DMS153 treated with DMSO at 0.1 percent for 48 hours (cell line): Measurements from ENCODE around the gene CPAMD8.

Experiments used
- DNase-seq: peaks from one replicate; lab custom pipeline; 2025; ENCODE audit not compliant: unreplicated experiment; lab: John Stamatoyannopoulos, UW

CPAMD8 gene

GRCh38 chr19:16921766-16922591 lies 104.6 kb downstream of the CPAMD8 start:
- no peak for DNase-seq

- DNase-seq: no peak
These were observed 105.6 kb downstream of the CPAMD8 start for GRCh38 chr19:16920816-16921529.

DNA sequence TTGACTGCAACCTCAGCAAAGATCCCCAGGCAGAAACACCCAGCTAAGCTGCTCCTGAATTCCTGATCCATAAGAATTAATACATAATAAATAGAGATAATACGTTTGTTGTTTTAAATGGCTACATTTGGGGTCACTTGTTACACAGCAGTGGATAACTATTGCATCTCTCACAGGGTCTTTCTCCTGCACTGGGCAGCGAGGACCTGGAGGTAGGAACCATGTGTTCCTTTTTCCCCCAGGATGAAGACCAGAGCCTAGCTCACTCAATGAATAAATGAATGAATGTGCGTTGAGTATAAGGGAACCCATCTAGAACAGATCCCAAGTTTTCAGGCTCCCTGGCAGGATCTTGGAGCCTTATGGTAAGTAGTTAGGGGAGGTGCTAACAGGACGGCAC lies 107.1 kb downstream of the CPAMD8 start:
- no peak for DNase-seq

DNA sequence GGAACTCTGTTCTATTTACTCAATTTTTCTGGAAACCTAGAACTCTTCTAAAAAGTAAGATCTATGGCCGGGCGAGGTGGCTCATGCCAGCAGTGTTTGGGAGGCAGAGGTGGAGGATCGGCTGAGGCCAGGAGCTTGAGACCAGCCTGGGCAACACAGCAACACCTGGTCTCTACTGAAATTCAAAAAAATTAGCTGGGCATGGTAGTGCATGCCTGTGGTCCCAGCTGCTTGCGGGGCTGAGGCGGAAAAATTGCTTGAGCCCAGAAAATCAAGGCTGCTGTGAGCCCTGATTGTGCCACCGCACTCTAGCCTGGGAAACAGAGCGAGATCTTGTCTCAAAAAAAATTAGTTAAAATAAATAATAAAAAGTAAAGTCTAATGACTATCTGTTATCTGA lies 109.2 kb downstream of the CPAMD8 start:
- DNase-seq: no peak

GRCh38 chr19:16915734-16916133 lies 110.9 kb downstream of the CPAMD8 start:
- DNase-seq: no peak

DNA sequence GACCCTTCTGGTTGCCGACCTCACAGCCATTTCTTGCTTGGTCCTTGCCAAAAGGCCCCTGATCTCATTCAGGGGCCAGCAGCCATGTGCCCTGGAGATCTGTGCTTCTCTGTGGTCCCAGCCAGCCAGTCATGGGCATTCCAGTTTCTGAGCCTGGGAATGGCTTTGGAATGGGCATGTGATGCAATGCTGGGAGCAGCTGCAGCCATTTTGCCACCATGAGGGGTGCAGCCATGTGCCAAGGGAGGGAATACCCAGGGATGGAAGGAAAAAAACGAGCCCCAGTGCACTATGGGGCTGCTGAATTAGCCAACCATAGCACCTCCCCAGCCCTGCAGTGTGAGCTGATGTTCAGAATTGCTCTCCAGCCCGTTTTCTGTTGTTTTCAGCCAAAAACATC lies 111.5 kb downstream of the CPAMD8 start:
- DNase-seq: no peak

DNA sequence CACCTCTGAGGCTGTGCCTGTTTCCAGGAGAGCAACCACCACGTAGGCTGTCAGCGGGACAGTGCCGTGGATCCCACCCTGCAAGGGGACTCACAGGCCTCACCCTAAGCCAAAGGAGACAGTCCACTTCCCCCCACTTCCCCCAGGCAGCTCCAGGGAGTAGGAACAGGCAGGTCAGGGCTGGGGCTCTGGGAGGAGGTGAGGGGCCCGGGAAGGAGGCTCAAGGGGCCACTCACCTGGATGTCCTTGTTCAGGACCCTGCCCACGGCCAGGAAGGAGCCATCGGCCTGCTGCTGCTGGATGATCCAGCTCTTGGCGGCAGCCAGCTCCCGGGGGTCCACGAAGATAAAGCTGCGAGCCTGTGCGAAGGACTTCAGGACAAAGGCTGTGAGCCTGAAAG lies 112.2 kb downstream of the CPAMD8 start:
- no peak for DNase-seq

GRCh38 chr19:16912780-16913179 lies 113.8 kb downstream of the CPAMD8 start:
- DNase-seq: no peak

DNA sequence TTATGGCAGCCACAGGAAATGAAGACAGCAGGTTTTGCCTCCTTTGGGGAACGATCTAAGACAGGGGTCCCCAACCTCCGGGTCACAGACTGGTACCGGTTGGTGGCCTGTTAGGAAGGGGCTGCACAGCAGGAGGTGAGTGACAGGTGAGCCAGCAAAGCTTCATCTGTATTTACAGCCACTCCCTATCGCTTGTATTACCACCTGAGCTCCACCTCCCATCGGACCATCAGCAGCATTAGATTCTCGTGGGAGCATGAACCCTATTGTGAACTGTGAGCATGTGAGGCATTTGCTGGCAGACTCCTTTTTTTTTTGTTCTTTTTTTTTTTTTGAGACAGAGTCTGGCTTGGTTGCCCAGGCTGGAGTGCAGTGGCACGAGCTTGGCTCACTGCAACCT lies 115.6 kb downstream of the CPAMD8 start:
- no peak for DNase-seq

DNA sequence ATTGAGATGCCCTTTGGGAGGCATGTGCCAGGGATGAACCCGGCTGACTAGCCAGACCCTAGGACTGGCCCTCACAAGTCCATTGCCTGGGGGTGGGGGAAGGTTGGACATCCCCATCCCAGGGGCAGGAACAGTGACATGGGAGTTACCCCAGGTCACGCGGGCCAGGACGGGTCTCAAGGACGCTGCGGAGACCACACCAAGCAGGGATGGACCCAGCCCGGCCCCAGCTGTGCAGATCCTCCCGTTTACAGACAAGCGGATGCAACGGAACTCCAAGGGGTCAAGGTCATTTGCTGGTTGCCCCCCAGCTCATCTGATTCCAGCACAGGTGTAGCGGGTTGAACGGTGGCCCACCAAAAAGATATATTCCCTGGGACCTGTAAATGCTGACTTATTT lies 117.9 kb downstream of the CPAMD8 start:
- DNase-seq: no peak

GRCh38 chr19:16904599-16904998 lies 122.0 kb downstream of the CPAMD8 start:
- no peak for DNase-seq

DNA sequence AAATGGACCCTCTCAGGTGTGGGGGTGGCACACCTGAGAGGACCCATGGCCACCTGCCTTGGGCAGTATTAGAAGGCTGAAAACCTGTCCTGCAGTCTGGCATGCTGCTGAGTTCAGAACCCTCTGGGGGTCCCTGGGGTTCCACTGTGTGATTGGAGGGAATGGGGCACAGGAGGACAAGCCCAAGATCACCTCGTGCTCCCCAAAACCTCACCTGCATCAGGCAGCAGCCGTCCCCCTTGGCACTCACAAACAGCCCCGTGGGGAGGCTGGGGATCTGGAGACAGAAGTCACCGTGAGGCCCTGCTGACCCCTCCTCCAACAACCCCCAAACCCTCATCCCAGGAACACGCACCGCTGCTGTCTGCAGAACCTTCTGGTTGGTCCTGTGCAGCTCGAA lies 123.3 kb downstream of the CPAMD8 start:
- no peak for DNase-seq

- DNase-seq: no peak
These were observed 124.1 kb downstream of the CPAMD8 start for GRCh38 chr19:16902545-16902944.

DNA sequence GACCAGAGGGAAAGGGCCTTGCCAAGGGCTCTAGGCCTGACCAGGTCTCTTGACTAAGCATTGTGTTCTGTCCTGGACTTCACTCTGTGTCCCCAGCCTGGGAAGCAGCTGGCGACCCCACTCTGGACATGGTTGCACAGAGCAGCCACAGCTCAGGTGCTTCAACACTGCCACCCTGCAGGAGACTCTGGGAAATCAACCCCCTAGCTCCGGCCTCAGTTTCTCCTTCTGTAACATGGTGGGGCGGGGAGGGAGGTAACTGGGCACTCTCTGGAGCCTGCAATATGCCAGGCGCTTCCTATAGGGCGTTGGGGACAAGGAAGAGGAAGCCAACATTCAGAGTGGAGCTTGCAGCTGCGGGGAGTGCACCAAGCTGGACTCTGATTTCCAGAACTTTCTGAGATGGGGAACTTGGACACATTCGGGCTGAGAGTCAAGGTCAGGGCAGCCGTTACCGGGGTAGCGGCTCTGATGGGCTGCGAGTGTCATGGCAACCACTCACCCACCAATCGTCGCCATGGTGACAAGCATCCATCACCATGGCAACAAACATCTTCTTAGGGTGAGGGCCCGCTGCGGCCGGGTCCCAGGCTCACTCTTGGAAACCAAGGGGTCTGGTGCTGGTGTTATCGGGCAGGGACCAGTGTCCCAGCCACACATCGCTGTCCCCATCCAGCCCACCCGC lies 125.0 kb downstream of the CPAMD8 start:
- no peak for DNase-seq

GRCh38 chr19:16899566-16900075 lies 127.0 kb downstream of the CPAMD8 start:
- DNase-seq: no peak

- DNase-seq: no peak
These were observed 128.1 kb downstream of the CPAMD8 start for GRCh38 chr19:16898361-16899015.

- DNase-seq: no peak
These were observed 128.8 kb downstream of the CPAMD8 start for GRCh38 chr19:16897856-16898161.

GRCh38 chr19:16897029-16897855 lies 129.4 kb downstream of the CPAMD8 start:
- no peak for DNase-seq

- DNase-seq: no peak
These were observed 130.2 kb downstream of the CPAMD8 start for GRCh38 chr19:16896146-16897028.
